GM23248 (cell line): ENCODE data around the gene TUBB. TPM values are rescaled to one million over a fixed set of nuclear protein-coding genes. Genes with fewer than 3 reads are reported as not detected.

Experiments
- DNase-seq: peaks from one replicate; pipeline ENCODE4 v3.0.0-alpha.2; 2015
- H2AFZ ChIP-seq: fragments of 200-600 bp; sonication (generic); 2 replicates; pipeline ENCODE4 v1.6.1; 2016; ENCODE audit warnings: antibody characterized with exemption
- H3F3A ChIP-seq: fragments of 200-600 bp; sonication (generic); 2 replicates; pipeline ENCODE4 v1.6.1; 2016; ENCODE audit warnings: mild to moderate bottlenecking, antibody characterized with exemption, mixed run types; ENCODE audit not compliant: insufficient read depth
- H3K27ac ChIP-seq: fragments of 200-600 bp; sonication (generic); 2 replicates; pipeline ENCODE4 v1.5.1; 2016; ENCODE audit warnings: mild to moderate bottlenecking
- H3K27me3 ChIP-seq: fragments of 200-600 bp; sonication (generic); replicated peaks from 2 replicates; pipeline ENCODE4 v1.6.1; 2016; ENCODE audit warnings: mild to moderate bottlenecking; ENCODE audit not compliant: insufficient read depth
- H3K36me3 ChIP-seq: fragments of 200-600 bp; sonication (generic); 2 replicates; pipeline ENCODE4 v1.6.1; 2016; ENCODE audit warnings: low read depth, mild to moderate bottlenecking
- H3K4me1 ChIP-seq: fragments of 200-600 bp; sonication (generic); 2 replicates; pipeline ENCODE4 v1.6.1; 2016; ENCODE audit warnings: mild to moderate bottlenecking; ENCODE audit not compliant: insufficient read depth
- H3K4me2 ChIP-seq: fragments of 200-600 bp; sonication (generic); one replicate; pipeline ENCODE4 v1.6.1; 2016; ENCODE audit warnings: mild to moderate bottlenecking; ENCODE audit not compliant: unreplicated experiment
- H3K4me3 ChIP-seq: fragments of 200-600 bp; sonication (generic); 2 replicates; pipeline ENCODE4 v1.5.1; 2016; ENCODE audit warnings: mild to moderate bottlenecking
- H3K79me2 ChIP-seq: fragments of 200-600 bp; sonication (generic); 2 replicates; pipeline ENCODE4 v1.6.1; 2016; ENCODE audit warnings: mild to moderate bottlenecking; ENCODE audit not compliant: insufficient read depth
- H3K9ac ChIP-seq: fragments of 200-600 bp; sonication (generic); 2 replicates; pipeline ENCODE4 v1.6.1; 2016; ENCODE audit warnings: mild to moderate bottlenecking
- H3K9me2 ChIP-seq: fragments of 200-600 bp; sonication (generic); 2 replicates; pipeline ENCODE4 v1.6.1; 2016; ENCODE audit warnings: mixed run types, mild to moderate bottlenecking, moderate library complexity; ENCODE audit not compliant: insufficient read depth
- H3K9me3 ChIP-seq: fragments of 200-600 bp; sonication (generic); one replicate; pipeline ENCODE4 v1.6.1; 2017; ENCODE audit warnings: low read depth
- H4K20me1 ChIP-seq: fragments of 200-600 bp; sonication (generic); 2 replicates; pipeline ENCODE4 v1.6.0; 2016; ENCODE audit not compliant: insufficient read depth
- EZH2 ChIP-seq: fragments of 200-600 bp; sonication (generic); IDR thresholded peaks from 2 replicates; pipeline ENCODE4 v1.6.1; 2018; ENCODE audit warnings: antibody characterized with exemption, mild to moderate bottlenecking; ENCODE audit not compliant: insufficient read depth, poor library complexity, severe bottlenecking
- EZH2phosphoT487 ChIP-seq: fragments of 200-600 bp; sonication (generic); IDR thresholded peaks from 2 replicates; pipeline ENCODE4 v1.6.1; 2018; ENCODE audit warnings: antibody characterized with exemption, moderate library complexity, mild to moderate bottlenecking, low read depth; ENCODE audit not compliant: insufficient read depth
- WGBS, 2 experiments: methylation state at CpG; one replicate each; pipeline ENCODE4 v1.1.6; 2015 to 2017; ENCODE audit warnings: low lambda C conversion rate in 2 of 2, low coverage in 1 of 2; ENCODE audit errors: missing lambda C conversion rate in 2 of 2; 5-methylcytosine and 5-hydroxymethylcytosine counted together
- in situ Hi-C: fragments of 300-500 bp; cut with MboI; formaldehyde crosslinking; loops from 2 replicates; pipeline ENCODE4 v1.15.0; 2020
- polyA plus RNA-seq: library from polyadenylated mRNA; unstranded; fragments of >200 nt; fragmentation: Nextera tagmentation; extraction: Ambion mirVana; gene quantifications from 2 replicates; pipeline ENCODE4 v1.2.1, GENCODE V29; 2016
- total RNA-seq: library from RNA; depleted of rRNA; stranded (reverse); fragments of >200 nt; shearing (Covaris generic); gene quantifications from 2 replicates; pipeline ENCODE4 v1.2.3, GENCODE V29; 2014

The TUBB gene
- total and polyA plus RNA-seq, 2 experiments from 2014 or later = 491 to 565 TPM

DNA sequence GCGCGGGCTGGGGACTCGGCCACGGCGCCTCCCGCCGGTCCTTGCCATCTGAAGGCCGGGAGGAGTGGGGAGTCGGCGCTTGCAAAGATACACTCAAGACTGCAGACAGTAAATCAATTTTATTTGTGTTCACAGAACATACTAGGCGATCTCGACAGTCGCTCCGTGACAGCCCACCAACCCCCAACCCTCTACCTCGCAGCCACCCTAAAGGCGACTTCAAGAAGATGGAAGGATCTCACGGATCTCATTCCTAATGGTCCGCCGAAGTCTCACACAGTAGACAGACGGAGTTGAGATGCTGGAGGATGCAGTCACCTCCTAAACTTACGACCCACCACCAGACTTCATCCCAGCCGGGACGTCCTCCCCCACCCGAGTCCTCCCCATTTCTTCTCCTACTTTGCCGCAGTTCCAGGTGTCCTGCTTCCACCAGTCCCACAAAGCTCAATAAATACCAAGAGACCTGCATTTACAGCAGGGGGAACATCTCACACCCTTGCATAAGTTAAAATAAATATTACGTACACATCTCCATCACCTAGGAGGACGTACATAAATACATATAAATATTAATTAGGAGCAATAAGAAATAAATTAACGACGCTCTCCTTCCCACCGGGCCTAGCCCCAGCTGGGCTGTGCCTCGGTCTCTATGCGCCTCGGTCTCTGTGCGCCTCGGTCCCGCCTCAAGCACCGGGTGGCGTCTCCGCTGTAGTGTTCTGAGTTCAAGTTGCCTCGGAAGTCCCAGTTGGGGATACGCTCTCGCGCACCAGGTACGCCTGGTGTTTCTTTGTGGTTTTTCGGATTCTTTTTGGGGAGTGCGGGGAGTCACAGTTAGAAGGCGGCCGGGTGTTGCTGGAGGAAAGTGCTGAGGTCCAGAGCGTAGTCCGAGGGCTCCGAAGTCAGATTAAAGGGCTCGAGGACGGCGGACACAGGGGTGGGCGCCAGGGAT, 23.2 kb downstream of the TUBB start:
- peak overlapping the region; percentile 96 for H3K27ac ChIP-seq
- peaks cover 22% of the 10 kb centered on the region; the same call in 1 of the 2 replicates for H3K36me3 ChIP-seq
- no peaks in the 10 kb centered on the region for H3K9me2 ChIP-seq
- in situ Hi-C loops = loop anchor here (10.0 to 25.0 kb wide), 2 partner anchors 71 to 344 kb away; no protein-coding TSS in a partner anchor
- no peaks in the 10 kb centered on the region for H3K27me3 ChIP-seq
- H3K79me2 ChIP-seq = peaks cover 55% of the 10 kb centered on the region
- DNase-seq = peak; percentile 58
- H3K4me2 ChIP-seq = peak overlapping the region; percentile 83
- H3K9ac ChIP-seq = peak overlapping the region; percentile 99
- no peaks in the 10 kb centered on the region for H3K9me3 ChIP-seq
- H3F3A ChIP-seq = peaks cover 35% of the 10 kb centered on the region
- H3K4me3 ChIP-seq = peak overlapping the region; percentile 98
- 1% methylated on average over 52 to 54 of the region's 55 CpGs for WGBS, 2 experiments
- H4K20me1 ChIP-seq = no peaks in the 10 kb centered on the region
- H3K4me1 ChIP-seq = peaks cover 38% of the 10 kb centered on the region
- H2AFZ ChIP-seq = no peak overlapping the region
- TF ChIP-seq EZH2 (no peak), EZH2phosphoT487 (0 out of 2 replicates have a peak, but pooled peaks have one; percentile 39)

DNA sequence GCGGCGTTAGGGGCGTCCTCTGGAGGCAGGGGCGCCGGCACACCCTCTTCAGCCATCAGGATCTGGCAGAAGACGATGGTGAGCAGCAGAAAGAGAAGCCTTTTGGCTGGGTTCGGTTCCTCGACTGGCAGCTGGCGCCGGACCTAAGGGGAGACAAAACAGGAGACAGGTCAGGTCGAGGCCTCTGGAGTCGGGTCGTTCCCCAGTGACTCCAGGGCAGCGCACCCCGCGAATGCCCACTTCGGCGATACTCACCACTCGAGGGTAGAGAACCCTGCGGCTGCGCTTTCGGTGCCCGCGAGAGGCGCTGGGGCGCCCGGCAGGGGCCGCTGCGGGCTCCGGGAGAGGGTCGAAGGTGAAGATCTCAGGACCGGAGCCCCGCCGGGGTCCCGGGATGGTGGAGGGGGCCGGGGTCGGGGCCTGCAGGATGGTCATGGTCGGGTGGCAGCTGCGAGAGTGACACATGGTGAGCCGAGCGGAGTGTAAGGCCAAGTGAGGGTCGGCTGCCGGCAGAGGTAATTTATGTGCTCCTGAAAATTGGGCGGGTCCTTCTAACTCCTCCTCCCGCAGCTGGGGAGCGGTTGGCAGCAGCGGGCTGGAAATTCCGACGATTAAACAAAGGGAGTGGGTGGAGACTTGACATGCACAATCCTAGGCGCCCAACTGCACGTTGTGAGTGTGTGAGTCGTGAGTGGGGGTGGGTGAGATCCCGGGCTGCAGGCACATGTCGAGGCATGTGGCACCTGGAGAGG, 24.1 kb downstream of the TUBB start, which contains the start of gene IER3:
Gene IER3, minus strand, starts transcription at position 494 of the 752 bp plus-strand sequence. Its CDS starts 29 bp downstream, at position 465.
- in situ Hi-C loops = loop anchor here (10.0 to 25.0 kb wide), 2 partner anchors 71 to 343 kb away; no protein-coding TSS in a partner anchor
- no peaks in the 10 kb centered on the region for H3K9me2 ChIP-seq
- 0 out of 2 replicates have a peak within 1 kb of the TSS, but pooled peaks have one; percentile 9 for H2AFZ ChIP-seq
- peak within 1 kb of the TSS; percentile 83 for H3K4me2 ChIP-seq
- H3F3A ChIP-seq = peaks cover 41% of the 10 kb centered on the region
- peaks cover 22% of the 10 kb centered on the region; the same call in 1 of the 2 replicates for H3K36me3 ChIP-seq
- H3K27ac ChIP-seq = peak within 1 kb of the TSS; percentile 96
- H3K9me3 ChIP-seq = no peaks in the 10 kb centered on the region
- DNase-seq = peak; percentile 95
- H3K4me3 ChIP-seq = peak within 1 kb of the TSS; percentile 98
- TF ChIP-seq EZH2phosphoT487 = no peak
- no peak for TF ChIP-seq EZH2
- H3K27me3 ChIP-seq = no peaks in the 10 kb centered on the region
- WGBS, 2 experiments = 1% methylated on average over 49 to 54 of the region's 54 CpGs
- H3K4me1 ChIP-seq = peaks cover 45% of the 10 kb centered on the region
- peaks cover 47% of the 10 kb centered on the region for H3K79me2 ChIP-seq
- no peaks in the 10 kb centered on the region for H4K20me1 ChIP-seq
- peak within 1 kb of the TSS; percentile 99 for H3K9ac ChIP-seq

DNA sequence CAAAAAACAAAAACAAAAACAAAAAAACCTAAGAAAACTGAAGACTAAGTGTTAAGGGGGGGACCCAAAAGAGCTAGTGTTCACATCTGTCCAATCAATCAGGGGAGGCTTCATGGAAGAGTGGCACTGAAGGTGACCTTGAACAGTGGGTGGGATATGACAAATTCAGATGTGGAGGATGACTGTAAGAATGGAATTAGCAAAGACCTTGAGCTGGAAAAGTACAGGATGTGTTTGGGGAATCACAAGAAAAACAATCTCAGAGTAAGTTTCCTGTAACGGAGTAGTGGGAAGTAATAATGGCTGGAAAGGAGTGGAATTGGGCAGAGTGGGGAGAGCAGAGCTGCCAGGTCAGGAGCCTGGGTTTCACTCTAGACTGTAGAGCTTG, 27.1 kb downstream of the TUBB start:
- H2AFZ ChIP-seq = no peak overlapping the region

More for the DNA sequence above, 27.1 kb downstream of the TUBB start:
- no peak for TF ChIP-seq EZH2phosphoT487
- no peak for TF ChIP-seq EZH2
- H3K9me2 ChIP-seq = no peaks in the 10 kb centered on the region
- peaks cover 40% of the 10 kb centered on the region for H3K4me1 ChIP-seq
- H3K36me3 ChIP-seq = peaks cover 7% of the 10 kb centered on the region; the same call in 1 of the 2 replicates
- peak overlapping the region; percentile 96; the same call in 1 of the 2 replicates for H3K27ac ChIP-seq
- no peaks in the 10 kb centered on the region for H3K9me3 ChIP-seq
- WGBS, 2 experiments = 83 to 88% methylated on average over 1 of the region's 1 CpG
- H3K79me2 ChIP-seq = peaks cover 16% of the 10 kb centered on the region
- H3K4me3 ChIP-seq = no peak overlapping the region
- DNase-seq = no peak
- H3K4me2 ChIP-seq = no peak overlapping the region
- in situ Hi-C loops = loop anchor here (10.0 to 25.0 kb wide), 2 partner anchors 68 to 340 kb away; no protein-coding TSS in a partner anchor
- no peak overlapping the region for H3K9ac ChIP-seq
- H3K27me3 ChIP-seq = no peaks in the 10 kb centered on the region
- peaks cover 51% of the 10 kb centered on the region for H3F3A ChIP-seq
- H4K20me1 ChIP-seq = no peaks in the 10 kb centered on the region
